Fibroblast of mammary gland (primary cell): Measurements from ENCODE around the gene CD44.
"Not testable (repeated sequence)": the region's sequence is repeated elsewhere in the genome, so short reads cannot be mapped to it uniquely, and the experiment has no call there.

Source experiments
- DNase-seq: peaks from one replicate; pipeline ENCODE4 v3.0.0-alpha.2; 2010; ENCODE audit warnings: low read depth
- H3K4me3 ChIP-seq: 2 replicates; pipeline ENCODE4 v1.5.1; 2011; ENCODE audit warnings: low read depth, mild to moderate bottlenecking, low read length, moderate library complexity; ENCODE audit not compliant: control insufficient read depth
- TF ChIP-seq, protein P1 (sequence below): conservative IDR thresholded peaks from 2 replicates; pipeline ENCODE4 v1.5.1; 2011; ENCODE audit warnings: low read depth, low read length, inconsistent platforms; ENCODE audit not compliant: control insufficient read depth, insufficient read depth

The CD44 gene

GRCh38 chr11:35138943-35139721, at the start of gene CD44:
CD44 (plus strand) TSS chr11:35139171; CDS start chr11:35139304, 133 bp downstream.
- peak; percentile 92 for DNase-seq
- TF ChIP-seq, protein P1, sequence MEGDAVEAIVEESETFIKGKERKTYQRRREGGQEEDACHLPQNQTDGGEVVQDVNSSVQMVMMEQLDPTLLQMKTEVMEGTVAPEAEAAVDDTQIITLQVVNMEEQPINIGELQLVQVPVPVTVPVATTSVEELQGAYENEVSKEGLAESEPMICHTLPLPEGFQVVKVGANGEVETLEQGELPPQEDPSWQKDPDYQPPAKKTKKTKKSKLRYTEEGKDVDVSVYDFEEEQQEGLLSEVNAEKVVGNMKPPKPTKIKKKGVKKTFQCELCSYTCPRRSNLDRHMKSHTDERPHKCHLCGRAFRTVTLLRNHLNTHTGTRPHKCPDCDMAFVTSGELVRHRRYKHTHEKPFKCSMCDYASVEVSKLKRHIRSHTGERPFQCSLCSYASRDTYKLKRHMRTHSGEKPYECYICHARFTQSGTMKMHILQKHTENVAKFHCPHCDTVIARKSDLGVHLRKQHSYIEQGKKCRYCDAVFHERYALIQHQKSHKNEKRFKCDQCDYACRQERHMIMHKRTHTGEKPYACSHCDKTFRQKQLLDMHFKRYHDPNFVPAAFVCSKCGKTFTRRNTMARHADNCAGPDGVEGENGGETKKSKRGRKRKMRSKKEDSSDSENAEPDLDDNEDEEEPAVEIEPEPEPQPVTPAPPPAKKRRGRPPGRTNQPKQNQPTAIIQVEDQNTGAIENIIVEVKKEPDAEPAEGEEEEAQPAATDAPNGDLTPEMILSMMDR, result no peak
- peak within 1 kb of the TSS; percentile 100 for H3K4me3 ChIP-seq

DNA sequence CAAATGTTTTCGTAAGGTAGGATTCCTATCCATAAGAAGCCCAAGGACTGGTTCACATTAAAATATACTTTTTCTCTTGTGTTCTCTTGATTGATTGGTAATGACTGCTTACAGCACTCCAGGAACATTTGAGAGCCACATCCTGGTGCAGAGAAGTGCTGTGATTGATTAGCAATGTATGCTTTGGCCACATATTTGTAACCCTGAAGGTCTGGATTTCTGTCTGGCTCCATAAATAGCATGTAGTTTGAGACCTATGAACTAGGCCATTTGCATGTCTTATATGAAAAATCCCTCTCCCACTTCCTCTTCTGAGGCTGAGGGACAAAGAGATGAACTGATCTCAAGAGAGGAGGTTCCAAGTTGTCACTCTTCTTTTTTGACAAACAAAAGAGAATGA, 49.3 kb upstream of the CD44 start:
- no peak overlapping the region for H3K4me3 ChIP-seq
- no peak for DNase-seq
- TF ChIP-seq, protein P1, result no peak

- TF ChIP-seq, protein P1, result no peak
- no peak overlapping the region for H3K4me3 ChIP-seq
- no peak for DNase-seq
Measured at GRCh38 chr11:35090125-35090524, 48.8 kb upstream of the CD44 start.

DNA sequence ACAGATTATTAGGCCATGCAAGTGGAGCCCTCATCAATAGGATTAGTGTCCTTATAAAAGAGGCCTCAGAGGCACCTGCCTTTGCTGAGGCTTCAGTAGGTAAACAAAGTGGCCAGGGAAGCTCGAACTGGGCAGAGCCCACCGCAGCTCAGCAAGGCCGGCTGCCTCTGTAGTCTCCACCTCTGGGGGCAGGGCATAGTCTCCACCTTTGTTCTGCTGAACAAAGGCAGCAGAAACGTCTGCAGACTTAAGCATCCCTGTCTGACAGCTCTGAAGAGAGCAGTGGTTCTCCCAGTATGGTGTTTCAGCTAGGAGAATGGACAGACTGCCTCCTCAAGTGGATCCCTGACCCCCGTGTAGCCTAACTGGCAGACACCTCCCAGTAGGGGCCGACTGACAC, 48.0 kb upstream of the CD44 start:
- not testable (repeated sequence) for DNase-seq, H3K4me3 ChIP-seq

GRCh38 chr11:35096723-35097122, 42.2 kb upstream of the CD44 start:
- no peak for DNase-seq
- H3K4me3 ChIP-seq, result no peak overlapping the region
- TF ChIP-seq, protein P1, result no peak

- DNase-seq, result no peak
- TF ChIP-seq, protein P1, result no peak
- no peak overlapping the region for H3K4me3 ChIP-seq
Measured at GRCh38 chr11:35097814-35098455, 41.0 kb upstream of the CD44 start.

- no peak overlapping the region for H3K4me3 ChIP-seq
- no peak for DNase-seq
- TF ChIP-seq, protein P1, result no peak
Measured at GRCh38 chr11:35098855-35099254, 40.1 kb upstream of the CD44 start.
